K562 (cell line): ENCODE data around the gene APOL3. TPM values are rescaled to one million over a fixed set of nuclear protein-coding genes. Genes with fewer than 3 reads are reported as not detected.
A peak's percentile ranks its signal among the peaks of the same experiment; 100 is the strongest.

Experiments
- CEBPB ChIP-seq: fragments of 450-650 bp; IDR thresholded peaks from 2 replicates; pipeline ENCODE4 v1.6.1; 2016; ENCODE audit warnings: missing genetic modification characterization, missing compliant biosample characterization
- DDX20 ChIP-seq: fragments of 450-650 bp; IDR thresholded peaks from 2 replicates; pipeline ENCODE4 v1.6.1; 2016; ENCODE audit warnings: missing genetic modification characterization, low read depth, mild to moderate bottlenecking, missing compliant biosample characterization, moderate library complexity
- ELK1 ChIP-seq: sonication (generic); formaldehyde crosslinking; IDR thresholded peaks from 2 replicates; pipeline ENCODE4 v1.8.1; 2022; ENCODE audit warnings: missing genetic modification reagents
- KDM5B ChIP-seq: fragments of 200-600 bp; sonication (generic); IDR thresholded peaks from 2 replicates; pipeline ENCODE4 v1.6.1; 2012; ENCODE audit warnings: low read depth, mild to moderate bottlenecking, moderate library complexity, low read length, control low read depth, inconsistent platforms; ENCODE audit not compliant: insufficient replicate concordance
- MYNN ChIP-seq, 2 experiments: sonication (generic); formaldehyde crosslinking in 1 of 2; IDR thresholded peaks; 2 replicates each; pipeline versions ENCODE4 v1.5.0 to v1.6.1; 2016 to 2020; ENCODE audit warnings: antibody characterized with exemption in 1 of 2, missing genetic modification reagents in 1 of 2
- NFIX ChIP-seq: fragments of 250-450 bp; sonication (Bioruptor Pico); IDR thresholded peaks from 2 replicates; pipeline ENCODE4 v1.4.0; 2020; ENCODE audit warnings: low read depth, mild to moderate bottlenecking, moderate library complexity
- RNF2 ChIP-seq: sonication (generic); IDR thresholded peaks from 2 replicates; pipeline ENCODE4 v1.6.1; 2016
- SMAD1 ChIP-seq: fragments of 150-350 bp; IDR thresholded peaks from 2 replicates; pipeline ENCODE4 v1.6.1; 2014; ENCODE audit warnings: low read length, low read depth; ENCODE audit not compliant: partially characterized antibody
- SP1 ChIP-seq: sonication (generic); formaldehyde crosslinking; IDR thresholded peaks from 2 replicates; pipeline ENCODE4 v1.8.1; 2022; ENCODE audit warnings: mild to moderate bottlenecking, missing genetic modification reagents
- TAF7 ChIP-seq: fragments of 450-650 bp; IDR thresholded peaks from 2 replicates; pipeline ENCODE4 v1.6.1; 2016; ENCODE audit warnings: missing genetic modification characterization, missing compliant biosample characterization
- USF2 ChIP-seq: sonication (generic); formaldehyde crosslinking; IDR thresholded peaks from 2 replicates; pipeline ENCODE4 v1.5.0; 2020; ENCODE audit warnings: missing genetic modification reagents
- YY1 ChIP-seq, 3 experiments: IDR thresholded peaks; 2 replicates each; pipeline ENCODE4 v1.6.1; 2011; ENCODE audit warnings: low read length in 2 of 3, mild to moderate bottlenecking in 2 of 3, moderate library complexity in 2 of 3, borderline replicate concordance in 1 of 3, control low read depth in 1 of 3, low read depth in 1 of 3; ENCODE audit not compliant: insufficient read depth in 3 of 3, insufficient replicate concordance in 2 of 3, control insufficient read depth in 1 of 3, insufficient read length in 1 of 3; ENCODE audit errors: extremely low read depth in 1 of 3
- ZFX ChIP-seq: sonication (generic); formaldehyde crosslinking; IDR thresholded peaks from 2 replicates; pipeline ENCODE4 v1.8.0; 2022; ENCODE audit warnings: mild to moderate bottlenecking, missing genetic modification reagents, moderate library complexity
- ZNF232 ChIP-seq: sonication (generic); formaldehyde crosslinking; IDR thresholded peaks from 2 replicates; pipeline ENCODE4 v1.8.0; 2022; ENCODE audit warnings: mild to moderate bottlenecking, missing genetic modification reagents
- ZNF311 ChIP-seq: fragments of 250-450 bp; sonication (Bioruptor Pico); IDR thresholded peaks from 2 replicates; pipeline ENCODE4 v1.4.0; 2020; ENCODE audit warnings: mild to moderate bottlenecking, moderate library complexity
- ZNF592 ChIP-seq: fragments of 450-650 bp; IDR thresholded peaks from 2 replicates; pipeline ENCODE4 v1.6.1; 2017; ENCODE audit warnings: antibody characterized with exemption, mild to moderate bottlenecking
- ZNF639 ChIP-seq, 2 experiments: fragments of 200-800 bp in 1 of 2; sonication (Bioruptor generic) in 1 of 2; sonication (generic) in 1 of 2; formaldehyde crosslinking in 1 of 2; IDR thresholded peaks in 1 of 2; conservative IDR thresholded peaks in 1 of 2; 2 replicates each; pipeline versions ENCODE4 v1.5.0 to v1.6.1; 2016 to 2020; ENCODE audit warnings: missing compliant biosample characterization in 1 of 2, missing genetic modification characterization in 1 of 2, missing genetic modification reagents in 1 of 2
- polyA plus RNA-seq, 8 experiments: library from polyadenylated mRNA; depleted of rRNA in 4 of 8; stranded (reverse) in 5 of 8; unstranded in 3 of 8; fragments of >200 nt; fragmentation: Nextera tagmentation in 2 of 8; fragmentation: Illumina TruSeq in 1 of 8; extraction: Ambion mirVana in 2 of 8; extraction: Trizol in 1 of 8; gene quantifications; 2 replicates each; pipeline versions ENCODE4 v1.2.1 to v1.2.3, GENCODE V29; 2011 to 2014; ENCODE audit warnings: inconsistent platforms in 1 of 8, missing spikeins in 1 of 8
- total RNA-seq, 7 experiments: library from RNA; depleted of rRNA in 6 of 7; stranded (reverse); fragments of >200 nt in 6 of 7; fragmentation: Illumina TruSeq in 2 of 7; extraction: Trizol in 2 of 7; gene quantifications; 2 replicates each; pipeline versions ENCODE4 v1.2.1 to v1.2.3, GENCODE V29; 2011 to 2021; ENCODE audit warnings: low replicate concordance in 1 of 7

APOL3 gene
- total and polyA plus RNA-seq, 9 of the 15 experiments (the other 6 are each of a cell fraction or from before 2014, with no cell fraction given) = 0.25 to 1.1 (median 0.56) TPM; not detected in 1

- TF ChIP-seq ELK1 (CRISPR knock-in tag) = no peak
- no peak for TF ChIP-seq CEBPB (tag)
- peak; percentile 63; the same call in 1 of the 2 replicates for TF ChIP-seq ZNF592
- peak in 1 of 3 experiments; percentile 44 for TF ChIP-seq YY1 (IDR thresholded peaks at IDR 0.05; ENCODE audit: borderline replicate concordance in 1 of 3, control insufficient read depth in 1 of 3, extremely low read depth in 1 of 3, insufficient read depth in 3 of 3, insufficient read length in 1 of 3, insufficient replicate concordance in 2 of 3, low read depth in 1 of 3, low read length in 2 of 3)
- TF ChIP-seq ZNF232 (CRISPR knock-in tag) = no peak
- TF ChIP-seq RNF2 = no peak
- no peak for TF ChIP-seq ZNF639 (CRISPR knock-in tag; conservative IDR thresholded peaks at IDR 0.05 in 1 of 2, IDR thresholded peaks at IDR 0.05 in 1 of 2)
- TF ChIP-seq ZNF311 (CRISPR knock-in tag) = no peak
- no peak for TF ChIP-seq DDX20 (tag)
- TF ChIP-seq TAF7 (tag) = 0 out of 2 replicates have a peak, but pooled peaks have one; percentile 25
- no peak for TF ChIP-seq USF2
- TF ChIP-seq NFIX = no peak
- peak; percentile 76; the same call in 1 of the 2 replicates for TF ChIP-seq MYNN (IDR thresholded peaks at IDR 0.05)
- no peak for TF ChIP-seq MYNN (CRISPR knock-in tag; IDR thresholded peaks at IDR 0.05)
- TF ChIP-seq KDM5B = no peak
- no peak for TF ChIP-seq SMAD1
- TF ChIP-seq ZFX = 0 out of 2 replicates have a peak, but pooled peaks have one; percentile 13
- no peak for TF ChIP-seq SP1
Measured at GRCh38 chr22:36156515-36157419, 3.8 kb downstream of the APOL3 start (continued).
